Lower leg skin (tissue), 4 donors: ENCODE measurements around the gene MAP7D2. TPM values are rescaled to one million over a fixed set of nuclear protein-coding genes. Genes with fewer than 3 reads are reported as not detected.
"Not testable (repeated sequence)": the region's sequence is repeated elsewhere in the genome, so short reads cannot be mapped to it uniquely, and the experiment has no call there.

Experiments used
- DNase-seq, 2 donors: peaks; one replicate each; pipeline ENCODE4 v3.0.0-alpha.2; 2019; ENCODE audit warnings: low spot score in 2 of 2
- H3K4me3 ChIP-seq: fragments of 200-600 bp; sonication (generic); 2 replicates; pipeline ENCODE4 v1.5.1; 2017; ENCODE audit warnings: mild to moderate bottlenecking, low read depth; ENCODE audit not compliant: poor library complexity, severe bottlenecking
- POLR2A ChIP-seq, 2 donors: fragments of 450-650 bp; IDR thresholded peaks; one replicate each; pipeline ENCODE4 v1.6.1; 2016 to 2017; ENCODE audit warnings: antibody characterized with exemption in 2 of 2, mild to moderate bottlenecking in 1 of 2, moderate library complexity in 1 of 2
- WGBS, 2 donors: methylation state at CpG; one replicate each; pipeline ENCODE4 v1.1.5; 2018; 5-methylcytosine and 5-hydroxymethylcytosine counted together
- intact Hi-C: fragments of 100-400 bp; cut with DNase I; formaldehyde crosslinking; loops from one replicate; pipeline ENCODE4 v1.15.0; 2023; ENCODE audit warnings: low total_unique reads
- total RNA-seq, 4 donors: library from RNA; depleted of rRNA; stranded (reverse); fragments of >200 nt; gene quantifications; one replicate each; pipeline ENCODE4 v1.1.0, GENCODE V29; 2016
- TF ChIP-seq, protein P1 (sequence below), 3 donors: fragments of 450-650 bp; IDR thresholded peaks; one replicate each; pipeline ENCODE4 v1.5.1; 2016; ENCODE audit warnings: antibody characterized with exemption in 3 of 3, mild to moderate bottlenecking in 3 of 3, moderate library complexity in 2 of 3

The MAP7D2 gene
- total RNA-seq, 4 donors from 2014 or later = 0.15 to 1.2 (median 0.73) TPM

DNA sequence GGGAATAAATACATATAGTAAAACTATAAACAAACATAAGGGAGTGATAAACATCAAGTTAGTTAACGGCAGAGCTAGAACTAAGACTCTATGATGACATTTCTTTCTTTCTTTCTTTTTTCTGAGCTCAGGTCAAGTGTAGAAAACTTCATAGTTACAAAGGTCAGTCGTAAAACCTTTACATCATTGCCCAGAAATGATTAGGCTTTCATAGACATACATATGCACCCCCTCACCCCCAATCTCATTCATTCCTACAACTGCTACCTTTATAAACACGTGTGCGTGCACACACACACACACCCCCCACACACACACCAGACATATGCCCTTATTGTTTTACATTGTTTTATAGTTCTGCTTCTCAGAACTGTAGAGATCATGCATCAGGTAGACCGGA lies 19.2 kb upstream of the MAP7D2 start:
- no peak for DNase-seq
- H3K4me3 ChIP-seq = no peak overlapping the region
- TF ChIP-seq, protein P1, sequence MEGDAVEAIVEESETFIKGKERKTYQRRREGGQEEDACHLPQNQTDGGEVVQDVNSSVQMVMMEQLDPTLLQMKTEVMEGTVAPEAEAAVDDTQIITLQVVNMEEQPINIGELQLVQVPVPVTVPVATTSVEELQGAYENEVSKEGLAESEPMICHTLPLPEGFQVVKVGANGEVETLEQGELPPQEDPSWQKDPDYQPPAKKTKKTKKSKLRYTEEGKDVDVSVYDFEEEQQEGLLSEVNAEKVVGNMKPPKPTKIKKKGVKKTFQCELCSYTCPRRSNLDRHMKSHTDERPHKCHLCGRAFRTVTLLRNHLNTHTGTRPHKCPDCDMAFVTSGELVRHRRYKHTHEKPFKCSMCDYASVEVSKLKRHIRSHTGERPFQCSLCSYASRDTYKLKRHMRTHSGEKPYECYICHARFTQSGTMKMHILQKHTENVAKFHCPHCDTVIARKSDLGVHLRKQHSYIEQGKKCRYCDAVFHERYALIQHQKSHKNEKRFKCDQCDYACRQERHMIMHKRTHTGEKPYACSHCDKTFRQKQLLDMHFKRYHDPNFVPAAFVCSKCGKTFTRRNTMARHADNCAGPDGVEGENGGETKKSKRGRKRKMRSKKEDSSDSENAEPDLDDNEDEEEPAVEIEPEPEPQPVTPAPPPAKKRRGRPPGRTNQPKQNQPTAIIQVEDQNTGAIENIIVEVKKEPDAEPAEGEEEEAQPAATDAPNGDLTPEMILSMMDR (IDR thresholded peaks at IDR 0.05) = no peak
- no peak for TF ChIP-seq POLR2A (IDR thresholded peaks at IDR 0.05)
- 43 to 90% methylated on average over 5 of the region's 5 CpGs for WGBS, 2 donors
- intact Hi-C loops = no loop called here

DNA sequence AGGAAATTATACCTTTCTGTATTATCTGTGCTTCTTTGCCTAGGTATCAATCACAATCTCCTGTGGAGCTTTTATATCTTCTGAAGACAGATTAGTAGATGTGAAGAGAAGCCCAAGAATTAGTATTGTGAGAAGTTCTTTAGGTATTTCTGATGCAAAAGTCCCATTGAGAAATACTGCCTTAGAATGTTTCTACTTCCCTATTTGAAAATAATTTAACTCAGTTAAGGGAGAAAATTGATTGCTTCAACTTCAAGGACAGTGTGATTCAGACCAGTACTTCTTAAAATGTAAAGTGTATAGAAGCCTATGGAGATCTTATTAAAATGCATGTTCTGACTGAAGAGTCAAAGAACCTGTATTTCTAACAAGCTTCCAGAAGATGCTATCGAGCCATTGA lies 16.0 kb upstream of the MAP7D2 start:
- H3K4me3 ChIP-seq = no peak overlapping the region
- intact Hi-C loops = no loop called here
- TF ChIP-seq, protein P1 (IDR thresholded peaks at IDR 0.05) = no peak
- no peak for TF ChIP-seq POLR2A (IDR thresholded peaks at IDR 0.05)
- WGBS, 2 donors = 60 to 90% methylated on average over 1 of the region's 1 CpG
- no peak for DNase-seq

- intact Hi-C loops = no loop called here
- 90 to 97% methylated on average over 1 of the region's 1 CpG for WGBS, 2 donors
- no peak overlapping the region for H3K4me3 ChIP-seq
- DNase-seq = no peak
- TF ChIP-seq, protein P1 (IDR thresholded peaks at IDR 0.05) = no peak
- no peak for TF ChIP-seq POLR2A (IDR thresholded peaks at IDR 0.05)
These were observed 13.7 kb upstream of the MAP7D2 start for GRCh38 chrX:20130357-20130756.

DNA sequence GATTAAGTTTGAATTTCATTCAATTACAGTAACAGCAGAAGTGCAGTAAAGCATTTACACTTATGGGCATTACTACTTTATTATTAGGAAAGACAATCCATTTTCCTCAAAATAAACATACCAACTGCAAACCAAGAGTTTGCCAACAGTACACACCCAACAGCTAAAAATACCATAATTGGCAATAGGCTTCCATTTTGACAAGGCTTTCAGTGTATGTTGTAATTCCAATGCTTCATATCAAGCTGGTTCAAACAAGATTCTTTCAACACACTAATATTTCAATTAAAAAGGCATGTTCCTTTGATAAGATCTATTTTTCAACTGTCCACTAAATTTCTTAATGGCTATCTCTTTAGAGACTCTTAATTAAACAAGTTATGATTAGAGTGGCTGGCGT lies 12.8 kb upstream of the MAP7D2 start:
- intact Hi-C loops = no loop called here
- DNase-seq = no peak
- H3K4me3 ChIP-seq = no peak overlapping the region
- no peak for TF ChIP-seq POLR2A (IDR thresholded peaks at IDR 0.05)
- TF ChIP-seq, protein P1 (IDR thresholded peaks at IDR 0.05) = no peak
- WGBS, 2 donors = 79 to 91% methylated on average over 1 of the region's 1 CpG

- DNase-seq = no peak
- no peak overlapping the region for H3K4me3 ChIP-seq
- WGBS, 2 donors = 44 to 62% methylated on average over 4 of the region's 4 CpGs
- TF ChIP-seq, protein P1 (IDR thresholded peaks at IDR 0.05) = no peak
- no peak for TF ChIP-seq POLR2A (IDR thresholded peaks at IDR 0.05)
- intact Hi-C loops = no loop called here
These were observed 12.0 kb upstream of the MAP7D2 start for GRCh38 chrX:20128670-20129069.

DNA sequence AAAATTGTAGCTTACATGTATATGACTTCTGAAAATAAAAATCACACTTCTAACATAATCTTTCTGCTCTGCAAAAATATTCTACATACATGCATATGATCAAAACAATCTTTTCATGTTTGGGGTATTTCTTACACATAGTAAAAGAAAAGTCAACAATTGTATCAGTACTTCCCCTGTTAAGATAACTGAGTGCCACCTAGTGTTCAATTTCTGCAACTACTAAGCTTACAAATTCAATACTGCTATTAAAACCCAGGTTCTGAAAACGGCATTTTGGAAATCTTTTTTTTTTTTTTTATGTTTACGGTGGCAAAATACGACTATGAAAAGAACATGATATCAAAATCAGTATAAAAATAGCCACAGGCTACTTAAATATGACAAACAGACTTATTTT lies 10.7 kb upstream of the MAP7D2 start:
- H3K4me3 ChIP-seq, DNase-seq, intact Hi-C loops: not testable (repeated sequence)
- WGBS, 2 donors = 0% methylated on average over 3 of the region's 3 CpGs

DNA sequence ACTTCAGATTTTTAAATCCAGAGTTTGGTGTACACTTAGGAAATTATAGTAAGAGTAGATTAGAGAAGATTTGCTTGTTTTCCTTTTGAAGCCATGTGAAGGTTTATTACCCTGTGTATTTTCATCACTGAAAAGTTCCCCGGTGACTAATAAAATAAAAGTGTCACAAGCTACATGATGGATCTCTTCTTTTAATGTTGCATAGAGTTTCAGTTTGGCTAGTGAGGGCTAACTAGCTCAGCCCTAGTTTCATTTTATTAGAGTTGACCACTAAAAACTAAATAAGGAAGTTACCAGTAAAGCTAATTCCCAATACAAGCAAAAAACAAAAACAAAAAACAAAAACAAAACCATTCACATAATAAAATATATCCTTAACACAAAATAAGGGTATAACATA lies 10.1 kb upstream of the MAP7D2 start:
- DNase-seq, intact Hi-C loops, H3K4me3 ChIP-seq: not testable (repeated sequence)
- WGBS, 2 donors = 67 to 80% methylated on average over 1 of the region's 1 CpG
